Stimulated activated CD4-positive, alpha-beta T cell treated with anti-CD3 and anti-CD28 coated beads, Interleukin-15, amount 100 ng/mL, for 24 hours (primary cell): ENCODE measurements around the gene TMBIM1.

Source experiments
- DNase-seq: peaks from one replicate; pipeline ENCODE4 v3.0.0-alpha.2; 2020

Gene TMBIM1

GRCh38 chr2:218253232-218253625 is 39.1 kb downstream of the TMBIM1 start:
- no peak for DNase-seq

GRCh38 chr2:218252509-218253231 is 39.6 kb downstream of the TMBIM1 start:
- DNase-seq, result no peak

- DNase-seq, result no peak
Observed at GRCh38 chr2:218249691-218250090, 42.6 kb downstream of the TMBIM1 start.

GRCh38 chr2:218245214-218245613 is 47.1 kb downstream of the TMBIM1 start:
- no peak for DNase-seq

GRCh38 chr2:218244665-218245064 is 47.6 kb downstream of the TMBIM1 start:
- DNase-seq, result no peak

- no peak for DNase-seq
Observed at GRCh38 chr2:218244204-218244603, 48.1 kb downstream of the TMBIM1 start.

- DNase-seq, result no peak
Observed at GRCh38 chr2:218238887-218239286, 53.4 kb downstream of the TMBIM1 start.

GRCh38 chr2:218236829-218237228 is 55.5 kb downstream of the TMBIM1 start:
- no peak for DNase-seq

GRCh38 chr2:218235017-218235416 is 57.3 kb downstream of the TMBIM1 start:
- DNase-seq, result no peak

- DNase-seq, result no peak
Observed at GRCh38 chr2:218234521-218234920, 57.8 kb downstream of the TMBIM1 start.

GRCh38 chr2:218233543-218233942 is 58.8 kb downstream of the TMBIM1 start:
- DNase-seq, result no peak

- DNase-seq, result peak; percentile 41
Observed at GRCh38 chr2:218230882-218231281, 61.4 kb downstream of the TMBIM1 start.

- no peak for DNase-seq
Observed at GRCh38 chr2:218229851-218230250, 62.5 kb downstream of the TMBIM1 start.

- peak; percentile 55 for DNase-seq
Observed at GRCh38 chr2:218229239-218229638, 63.1 kb downstream of the TMBIM1 start.

- no peak for DNase-seq
Observed at GRCh38 chr2:218228366-218229090, 63.8 kb downstream of the TMBIM1 start.

- no peak for DNase-seq
Observed at GRCh38 chr2:218226903-218227302, 65.4 kb downstream of the TMBIM1 start.
